Fibroblast of mammary gland (primary cell): ENCODE data around the gene CNTN5.

Experiments used
- DNase-seq: peaks from one replicate; pipeline ENCODE4 v3.0.0-alpha.2; 2010; ENCODE audit warnings: low read depth
- H3K4me3 ChIP-seq: 2 replicates; pipeline ENCODE4 v1.5.1; 2011; ENCODE audit warnings: low read depth, mild to moderate bottlenecking, low read length, moderate library complexity; ENCODE audit not compliant: control insufficient read depth
- TF ChIP-seq, protein P1 (sequence below): conservative IDR thresholded peaks from 2 replicates; pipeline ENCODE4 v1.5.1; 2011; ENCODE audit warnings: low read depth, low read length, inconsistent platforms; ENCODE audit not compliant: control insufficient read depth, insufficient read depth

Gene CNTN5

DNA sequence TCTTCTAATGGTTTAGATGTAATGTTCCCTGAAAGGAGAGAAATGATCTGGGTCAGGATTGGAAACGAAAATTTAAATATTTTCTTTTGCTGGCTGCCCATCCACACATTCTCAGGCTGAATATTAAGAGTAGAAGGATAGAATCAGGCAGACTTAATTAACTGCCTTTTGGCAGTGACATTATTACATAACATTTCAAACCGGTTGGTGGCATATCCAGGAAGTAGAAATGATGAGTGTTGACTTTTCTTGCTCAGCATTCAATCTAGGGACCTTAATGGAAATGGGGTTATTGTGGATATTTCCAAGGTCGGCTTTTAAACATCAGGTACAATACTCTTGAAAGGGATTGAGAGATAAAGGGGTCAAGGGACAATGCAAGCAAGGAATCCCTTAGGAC is 989.0 kb downstream of the CNTN5 start:
- DNase-seq: no peak
- TF ChIP-seq, protein P1, sequence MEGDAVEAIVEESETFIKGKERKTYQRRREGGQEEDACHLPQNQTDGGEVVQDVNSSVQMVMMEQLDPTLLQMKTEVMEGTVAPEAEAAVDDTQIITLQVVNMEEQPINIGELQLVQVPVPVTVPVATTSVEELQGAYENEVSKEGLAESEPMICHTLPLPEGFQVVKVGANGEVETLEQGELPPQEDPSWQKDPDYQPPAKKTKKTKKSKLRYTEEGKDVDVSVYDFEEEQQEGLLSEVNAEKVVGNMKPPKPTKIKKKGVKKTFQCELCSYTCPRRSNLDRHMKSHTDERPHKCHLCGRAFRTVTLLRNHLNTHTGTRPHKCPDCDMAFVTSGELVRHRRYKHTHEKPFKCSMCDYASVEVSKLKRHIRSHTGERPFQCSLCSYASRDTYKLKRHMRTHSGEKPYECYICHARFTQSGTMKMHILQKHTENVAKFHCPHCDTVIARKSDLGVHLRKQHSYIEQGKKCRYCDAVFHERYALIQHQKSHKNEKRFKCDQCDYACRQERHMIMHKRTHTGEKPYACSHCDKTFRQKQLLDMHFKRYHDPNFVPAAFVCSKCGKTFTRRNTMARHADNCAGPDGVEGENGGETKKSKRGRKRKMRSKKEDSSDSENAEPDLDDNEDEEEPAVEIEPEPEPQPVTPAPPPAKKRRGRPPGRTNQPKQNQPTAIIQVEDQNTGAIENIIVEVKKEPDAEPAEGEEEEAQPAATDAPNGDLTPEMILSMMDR: no peak

DNA sequence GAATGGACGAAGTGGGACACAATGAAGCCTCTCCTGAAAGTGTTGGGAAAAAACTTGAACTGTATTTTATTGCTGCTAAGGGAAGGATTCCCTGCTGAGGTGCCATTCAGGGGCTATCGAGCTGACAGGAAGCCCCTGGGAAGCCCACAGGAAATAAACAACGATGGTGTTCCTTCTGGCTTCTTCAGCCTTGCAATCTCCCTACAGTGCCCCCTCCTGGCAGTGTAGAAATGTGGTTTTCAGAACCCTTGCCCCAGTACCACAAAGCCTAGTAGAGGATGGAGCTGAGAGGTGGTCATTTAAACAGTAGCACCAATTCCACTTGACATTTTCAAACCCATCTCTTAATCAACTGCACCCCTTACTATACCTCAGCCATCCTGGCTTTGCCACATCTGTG is 989.6 kb downstream of the CNTN5 start:
- no peak for DNase-seq
- no peak overlapping the region for H3K4me3 ChIP-seq
- TF ChIP-seq, protein P1: no peak

More for the DNA sequence above, 989.0 kb downstream of the CNTN5 start:
- no peak overlapping the region for H3K4me3 ChIP-seq

DNA sequence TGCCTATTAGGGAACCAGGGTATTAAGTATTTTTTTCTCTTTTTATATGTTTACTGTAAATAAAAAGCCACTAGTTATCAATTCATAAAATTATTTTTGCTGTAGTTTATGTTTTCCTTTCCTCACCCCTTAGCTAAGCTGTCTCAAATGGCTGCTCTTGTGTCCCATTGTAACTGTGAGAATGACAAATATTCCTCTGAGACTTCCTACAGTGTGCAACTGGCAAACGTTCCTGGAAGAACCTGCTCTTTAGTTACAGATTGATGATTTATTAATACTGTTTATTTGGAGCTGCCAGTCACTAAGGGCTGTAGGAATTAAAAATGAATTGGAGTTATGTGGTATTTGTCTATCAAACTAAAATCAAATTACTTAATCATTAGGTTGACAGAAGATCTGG is 990.9 kb downstream of the CNTN5 start:
- TF ChIP-seq, protein P1: no peak
- H3K4me3 ChIP-seq: no peak overlapping the region
- no peak for DNase-seq

DNA sequence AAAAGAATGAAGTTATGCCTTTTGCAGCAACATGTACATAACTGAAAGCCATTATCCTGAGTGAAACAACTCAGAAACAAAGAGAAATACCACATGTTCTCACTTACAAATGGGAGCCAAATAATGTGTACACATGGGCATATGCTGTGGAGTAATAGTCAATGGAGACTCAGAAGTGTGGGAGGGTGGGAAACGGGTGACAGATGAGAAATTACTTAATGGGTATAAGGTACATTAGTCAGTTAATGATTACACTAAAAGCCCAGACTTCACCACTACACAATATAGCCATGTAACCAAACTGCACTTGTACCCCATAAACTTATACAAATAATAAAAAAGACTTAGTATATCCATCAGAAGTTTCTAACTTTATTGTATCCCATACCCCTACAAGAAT is 992.3 kb downstream of the CNTN5 start:
- TF ChIP-seq, protein P1: no peak
- H3K4me3 ChIP-seq: no peak overlapping the region
- DNase-seq: no peak

- DNase-seq: no peak
- TF ChIP-seq, protein P1: no peak
- no peak overlapping the region for H3K4me3 ChIP-seq
These were observed 1011.2 kb downstream of the CNTN5 start for GRCh38 chr11:100031973-100032372.

GRCh38 chr11:100061006-100061405 is 1040.3 kb downstream of the CNTN5 start:
- H3K4me3 ChIP-seq: no peak overlapping the region
- DNase-seq: no peak
- TF ChIP-seq, protein P1: no peak

DNA sequence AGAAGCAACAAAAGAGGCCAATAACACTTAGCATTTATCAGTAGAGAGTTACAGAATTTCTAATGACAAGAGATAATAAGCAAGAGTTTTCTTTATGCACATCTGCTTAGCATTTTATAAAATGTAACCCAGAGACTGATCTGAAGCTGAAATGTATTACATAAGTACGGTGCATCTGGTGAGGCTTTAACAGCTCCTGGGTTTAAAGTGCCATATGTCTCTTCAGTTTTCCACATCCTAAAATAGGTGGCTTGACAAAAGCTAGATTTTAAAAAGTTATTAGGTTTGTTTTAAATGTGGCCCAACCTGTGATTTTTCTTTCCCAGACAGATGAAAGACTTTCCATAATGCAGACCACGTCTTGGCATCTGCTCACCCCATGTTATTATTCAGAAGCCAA is 1045.7 kb downstream of the CNTN5 start:
- TF ChIP-seq, protein P1: no peak
- H3K4me3 ChIP-seq: no peak overlapping the region
- no peak for DNase-seq
